Kidney capillary endothelial cell (primary cell): ENCODE measurements around the gene CAVIN3.

Experiments used
- DNase-seq: peaks from one replicate; pipeline ENCODE4 v3.0.0-alpha.2; 2018; ENCODE audit warnings: low spot score

CAVIN3 gene, protein sequence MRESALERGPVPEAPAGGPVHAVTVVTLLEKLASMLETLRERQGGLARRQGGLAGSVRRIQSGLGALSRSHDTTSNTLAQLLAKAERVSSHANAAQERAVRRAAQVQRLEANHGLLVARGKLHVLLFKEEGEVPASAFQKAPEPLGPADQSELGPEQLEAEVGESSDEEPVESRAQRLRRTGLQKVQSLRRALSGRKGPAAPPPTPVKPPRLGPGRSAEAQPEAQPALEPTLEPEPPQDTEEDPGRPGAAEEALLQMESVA

GRCh38 chr11:6320411-6321155 is at the start of gene CAVIN3:
CAVIN3 (minus strand) TSS chr11:6320501; CDS start chr11:6320476, 25 bp downstream.
- DNase-seq = peak; percentile 83

- no peak for DNase-seq
These were observed 45.4 kb upstream of the CAVIN3 start for GRCh38 chr11:6365659-6366058.

- peak; percentile 74 for DNase-seq
These were observed 42.8 kb upstream of the CAVIN3 start for GRCh38 chr11:6362873-6363678.

DNA sequence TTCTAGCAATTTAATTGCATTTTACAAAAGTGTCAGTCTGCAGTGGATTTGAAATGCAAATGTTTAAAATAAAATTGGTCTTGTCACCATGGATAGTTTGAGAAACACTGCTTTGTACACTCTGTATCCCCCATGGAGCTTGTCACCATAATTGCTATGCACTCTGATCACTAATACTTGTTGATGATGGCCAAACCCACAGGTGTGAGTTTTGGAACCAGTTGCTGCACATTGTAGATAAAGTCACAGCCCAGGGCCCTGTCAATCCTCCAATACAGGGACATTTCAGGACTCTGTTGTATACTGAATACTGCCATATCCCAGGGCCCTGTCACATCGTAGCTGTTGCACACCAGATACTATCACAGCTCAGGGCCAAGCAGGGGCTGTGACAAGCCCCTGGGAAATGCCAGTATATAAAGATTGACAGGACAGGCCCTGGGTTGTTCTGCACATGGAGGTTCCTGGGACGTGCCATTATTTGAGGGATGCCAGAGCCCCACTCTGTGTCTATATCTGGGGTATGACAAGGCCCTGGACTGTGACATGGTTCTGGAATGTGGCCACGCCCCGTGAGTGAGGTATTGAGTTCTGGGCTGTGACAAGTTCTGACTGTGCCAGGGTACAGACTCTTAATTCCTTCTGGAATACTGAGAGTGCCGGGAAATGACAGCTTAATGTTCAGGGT is 42.0 kb upstream of the CAVIN3 start:
- no peak for DNase-seq

DNA sequence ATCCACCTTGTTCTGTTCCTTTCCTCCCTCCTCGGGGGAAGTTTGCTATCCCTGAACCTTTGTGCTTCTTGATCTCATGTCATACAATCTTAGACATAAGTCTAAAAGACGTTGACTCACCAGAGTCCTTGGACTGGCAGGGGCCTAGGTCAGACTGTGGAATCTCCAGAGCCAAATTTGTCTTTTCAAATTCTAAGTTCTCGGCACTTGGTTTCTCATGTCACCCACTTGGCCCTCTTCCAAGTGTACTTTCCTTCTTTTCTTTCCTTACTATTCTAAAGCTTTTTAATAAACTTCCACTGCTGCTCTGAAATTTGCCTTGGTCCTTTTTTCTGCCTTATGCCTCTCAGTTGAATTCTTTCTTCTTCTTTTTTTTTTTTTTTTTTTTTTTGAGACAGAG is 39.9 kb upstream of the CAVIN3 start:
- no peak for DNase-seq

GRCh38 chr11:6357222-6357621 is 36.9 kb upstream of the CAVIN3 start:
- DNase-seq = no peak

GRCh38 chr11:6356503-6357055 is 36.3 kb upstream of the CAVIN3 start:
- no peak for DNase-seq

DNA sequence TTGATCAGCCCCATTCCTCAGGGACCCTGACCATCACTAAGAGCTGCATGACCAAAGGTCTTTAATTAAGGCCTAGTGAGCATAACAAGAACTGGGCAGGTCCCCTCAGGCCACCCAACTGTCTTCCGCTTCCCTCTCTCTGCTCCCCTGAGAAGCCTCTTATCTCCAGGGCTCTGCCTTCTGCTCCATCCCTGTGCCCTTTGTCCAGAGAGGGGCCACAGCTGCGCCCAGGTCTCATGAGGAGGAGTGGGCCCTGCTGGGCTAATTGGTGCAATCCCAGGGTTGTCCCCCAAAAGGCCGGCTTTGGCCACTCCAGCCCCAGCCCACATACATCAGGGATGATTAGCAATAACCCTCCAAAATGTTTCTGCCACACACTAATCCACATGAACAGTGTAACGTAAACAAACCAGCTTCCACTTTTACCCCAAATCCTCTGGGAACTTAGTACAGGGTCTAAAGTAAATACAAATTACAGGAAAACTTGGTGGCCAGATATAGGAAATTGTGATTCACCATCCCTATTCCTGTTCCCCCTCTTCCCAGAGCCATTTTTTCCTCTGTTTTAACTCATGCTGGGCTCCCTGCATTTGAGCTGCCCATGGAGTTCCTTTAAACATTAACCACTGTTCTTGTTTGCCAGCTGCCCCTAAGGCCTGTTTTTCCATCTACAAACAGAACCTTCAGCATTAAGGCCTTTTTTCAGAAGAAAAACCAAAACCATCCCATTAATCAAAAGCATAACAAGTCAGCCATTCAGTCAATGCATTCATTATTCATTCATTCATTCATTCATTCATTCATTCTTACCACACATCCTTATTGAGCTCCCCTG is 34.6 kb upstream of the CAVIN3 start:
- DNase-seq = peak; percentile 14

- DNase-seq = peak; percentile 58
These were observed 33.2 kb upstream of the CAVIN3 start for GRCh38 chr11:6353367-6353987.

- DNase-seq = no peak
These were observed 31.6 kb upstream of the CAVIN3 start for GRCh38 chr11:6351782-6352382.

- no peak for DNase-seq
These were observed 30.2 kb upstream of the CAVIN3 start for GRCh38 chr11:6350486-6350885.

DNA sequence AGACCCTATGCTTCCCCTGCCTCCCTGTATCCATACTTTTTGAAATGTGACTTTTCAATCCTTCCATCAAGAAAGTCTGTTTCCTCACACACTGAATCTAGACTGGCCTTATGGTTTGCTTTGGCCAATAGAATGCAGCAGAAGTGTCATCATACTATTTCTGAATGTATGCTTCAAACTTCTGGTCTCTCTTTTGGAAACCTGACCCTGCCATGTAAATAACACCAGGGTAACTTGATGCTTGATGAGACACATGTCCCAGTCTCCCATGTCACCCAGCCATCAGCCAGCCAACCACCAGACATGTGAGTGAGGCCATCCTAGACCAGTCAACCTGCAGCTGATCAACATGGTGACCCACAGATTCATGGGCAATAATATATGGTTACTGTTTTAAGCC is 29.7 kb upstream of the CAVIN3 start:
- DNase-seq = no peak

DNA sequence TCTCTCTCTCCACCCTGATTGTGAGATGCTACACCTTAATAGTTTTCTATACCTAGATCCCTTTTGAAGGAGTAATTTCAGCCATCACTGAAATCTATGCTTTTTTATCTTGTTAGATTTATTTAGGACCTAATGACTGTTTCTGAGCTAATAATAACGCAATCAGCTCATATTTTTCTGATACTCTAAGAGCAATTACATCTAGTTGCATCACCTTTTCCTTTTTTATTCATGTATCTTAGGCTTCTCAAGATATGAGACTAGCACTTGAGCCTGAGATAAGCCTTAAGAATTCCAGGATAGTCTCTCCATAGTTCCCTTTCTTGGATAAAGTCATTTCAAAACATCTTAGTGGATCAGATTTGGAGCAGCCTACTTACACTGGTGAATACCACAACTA is 25.1 kb upstream of the CAVIN3 start:
- DNase-seq = no peak

DNA sequence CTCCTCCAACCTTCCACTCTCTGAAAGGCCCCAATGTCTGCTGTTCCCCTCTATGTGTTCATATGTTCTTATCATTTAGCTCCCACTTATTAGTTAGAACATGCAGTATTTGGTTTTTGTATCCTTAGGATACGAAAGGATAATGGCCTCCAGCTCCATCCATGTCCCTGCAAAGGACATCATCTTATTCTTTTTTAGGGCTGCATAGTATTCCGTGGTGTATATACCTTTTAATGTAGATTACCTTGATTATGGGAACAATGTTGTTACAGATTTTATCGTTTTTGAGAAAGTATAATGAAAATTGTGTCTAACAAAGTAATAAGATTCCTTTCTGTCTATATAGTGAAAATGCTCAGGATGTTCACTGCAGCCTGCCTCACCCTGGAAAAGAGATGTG is 16.0 kb upstream of the CAVIN3 start:
- no peak for DNase-seq

GRCh38 chr11:6334806-6335205 is 14.5 kb upstream of the CAVIN3 start:
- no peak for DNase-seq

- DNase-seq = no peak
These were observed 12.8 kb upstream of the CAVIN3 start for GRCh38 chr11:6333095-6333494.

GRCh38 chr11:6332066-6332465 is 11.8 kb upstream of the CAVIN3 start:
- DNase-seq = no peak

GRCh38 chr11:6328321-6328720 is 8.0 kb upstream of the CAVIN3 start:
- DNase-seq = no peak

GRCh38 chr11:6327806-6328205 is 7.5 kb upstream of the CAVIN3 start:
- no peak for DNase-seq

DNA sequence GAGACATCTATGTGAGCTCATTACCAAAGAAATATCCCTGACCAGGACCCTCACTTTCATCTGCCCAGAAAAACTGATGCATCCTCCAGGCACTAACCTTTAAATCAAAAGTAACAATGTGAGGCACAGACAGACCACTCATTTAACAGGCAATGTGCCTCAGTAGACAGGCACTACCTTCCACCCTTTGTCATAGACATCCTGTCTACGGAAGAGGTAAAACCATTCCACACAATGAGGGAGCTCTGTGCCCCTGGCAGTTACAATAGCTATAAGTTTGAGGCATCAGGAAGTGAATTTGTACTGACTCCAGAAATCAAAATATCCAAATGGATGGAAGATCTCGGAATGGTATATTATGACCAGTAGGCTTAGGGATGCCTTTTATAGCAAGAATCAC is 6.7 kb upstream of the CAVIN3 start:
- peak; percentile 75 for DNase-seq
